GM10248 (cell line): ENCODE results near the gene CDH22.

Experiments
- CTCF ChIA-PET: fragments of 300-600 bp; sonication (Branson Sonifier 250); formaldehyde crosslinking; extraction: SDS; loops from one replicate; lab custom pipeline; 2021; ENCODE audit warnings: antibody characterized with exemption; lab: Yijun Ruan, JAX
- POLR2A ChIA-PET: fragments of 350-650 bp; sonication (Branson Sonifier 250); formaldehyde crosslinking; extraction: SDS; loops from one replicate; lab custom pipeline; 2020; ENCODE audit warnings: antibody characterized with exemption; lab: Yijun Ruan, JAX
- DNase-seq: peaks from one replicate; pipeline ENCODE4 v3.0.0; 2012; ENCODE audit errors: extremely low spot score
- CTCF ChIP-seq: IDR thresholded peaks from 2 replicates; pipeline ENCODE4 v1.5.1; 2012; ENCODE audit warnings: mild to moderate bottlenecking, low read depth; ENCODE audit errors: extremely low read depth, missing control alignments, control extremely low read depth

CDH22 gene

GRCh38 chr20:46144432-46145025 is 163.8 kb downstream of the CDH22 start:
- ChIA-PET CTCF (interaction anchor here (1.0 to 1.5 kb wide), 4 partner anchors 9 to 204 kb away, joined by 3 to 5 read pairs (median 4); no protein-coding TSS in a partner anchor), POLR2A (no interaction called here)
- TF ChIP-seq CTCF: no peak

GRCh38 chr20:46142124-46142523 is 166.2 kb downstream of the CDH22 start:
- ChIA-PET POLR2A (no interaction called here), CTCF (interaction anchor here (1.0 to 1.1 kb wide), 2 partner anchors 9 to 34 kb away, joined by 3 read pairs; no protein-coding TSS in a partner anchor)
- TF ChIP-seq CTCF: no peak
- no peak for DNase-seq

More at GRCh38 chr20:46144432-46145025, 163.8 kb downstream of the CDH22 start:
- no peak for DNase-seq

- CTCF ChIA-PET: interaction anchor here (0.9 to 2.1 kb wide), 3 partner anchors 7 to 126 kb away, joined by 3 to 7 read pairs (median 5); no protein-coding TSS in a partner anchor
- POLR2A ChIA-PET: no interaction called here
- DNase-seq: no peak
- no peak for TF ChIP-seq CTCF
Measured at GRCh38 chr20:46139908-46140482, 168.3 kb downstream of the CDH22 start.

GRCh38 chr20:46139266-46139889 is 168.9 kb downstream of the CDH22 start:
- DNase-seq: no peak
- no peak for TF ChIP-seq CTCF
- CTCF ChIA-PET: interaction anchor here (1.0 kb wide), 1 partner anchor 10 kb away, joined by 4 read pairs; no protein-coding TSS in a partner anchor
- POLR2A ChIA-PET: no interaction called here

GRCh38 chr20:46137816-46138215 is 170.5 kb downstream of the CDH22 start:
- no peak for DNase-seq
- ChIA-PET CTCF (interaction anchor here (1.3 to 2.1 kb wide), 2 partner anchors 38 to 270 kb away, joined by 3 to 5 read pairs; no protein-coding TSS in a partner anchor), POLR2A (no interaction called here)
- TF ChIP-seq CTCF: no peak

- ChIA-PET CTCF (interaction anchor here (1.0 kb wide), 1 partner anchor 114 kb away, joined by 3 read pairs; no protein-coding TSS in a partner anchor), POLR2A (interaction anchor here (0.7 kb wide), 1 partner anchor 1377 kb away, joined by 4 read pairs; no protein-coding TSS in a partner anchor)
- no peak for TF ChIP-seq CTCF
- DNase-seq: no peak
Measured at GRCh38 chr20:46135856-46136633, 172.3 kb downstream of the CDH22 start.
